ENCODE data around the gene CFL1. TPM values are rescaled to one million over a fixed set of nuclear protein-coding genes. Genes with fewer than 3 reads are reported as not detected.

Gene CFL1
- total RNA-seq, result 802 and 1,540 TPM in 2 replicates

DNA sequence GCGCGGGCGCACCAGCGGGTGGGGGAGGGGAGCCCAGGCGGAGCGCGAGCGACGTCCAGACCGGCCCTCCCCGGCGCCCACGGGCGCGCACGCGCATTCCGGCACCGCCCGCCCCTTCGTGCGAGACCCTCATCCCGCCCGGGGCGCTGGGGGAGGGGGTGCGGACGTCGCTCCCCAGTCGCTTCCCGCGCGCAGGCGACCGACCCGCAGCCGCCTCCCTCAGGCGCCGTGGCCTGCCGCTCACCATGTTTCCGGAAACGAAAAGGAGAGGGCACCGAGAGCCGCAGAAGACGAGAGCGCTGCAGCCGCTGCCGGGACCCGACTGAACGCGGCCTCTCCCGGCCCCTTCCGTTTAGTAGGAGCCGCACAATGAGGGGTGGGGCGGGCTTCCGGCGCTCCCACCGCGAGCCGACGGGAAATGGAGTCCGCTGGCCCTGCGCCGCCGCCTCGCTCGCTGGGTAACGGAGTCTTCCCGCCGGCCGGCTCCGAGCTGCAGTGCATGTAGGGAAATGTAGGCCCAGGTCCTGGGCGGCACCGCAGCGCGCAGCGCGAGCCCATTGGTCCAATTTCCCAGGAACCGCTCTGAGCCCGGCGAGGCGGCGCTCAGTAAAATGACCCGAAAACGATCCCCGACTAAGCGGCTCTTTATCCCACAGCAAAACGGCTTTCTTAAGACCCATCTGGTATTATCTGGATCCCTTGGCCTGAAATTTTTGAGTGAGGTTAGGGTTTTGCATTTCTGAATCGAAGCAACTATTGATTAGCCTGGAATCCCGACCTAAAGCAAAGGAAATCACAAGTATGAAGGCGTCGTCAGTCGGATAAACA lies at the start of gene CFL1:
Gene CFL1 (minus strand): TSS at position 328 of the 828 bp plus-strand sequence. CDS start 81 bp downstream, at position 247.

DNA sequence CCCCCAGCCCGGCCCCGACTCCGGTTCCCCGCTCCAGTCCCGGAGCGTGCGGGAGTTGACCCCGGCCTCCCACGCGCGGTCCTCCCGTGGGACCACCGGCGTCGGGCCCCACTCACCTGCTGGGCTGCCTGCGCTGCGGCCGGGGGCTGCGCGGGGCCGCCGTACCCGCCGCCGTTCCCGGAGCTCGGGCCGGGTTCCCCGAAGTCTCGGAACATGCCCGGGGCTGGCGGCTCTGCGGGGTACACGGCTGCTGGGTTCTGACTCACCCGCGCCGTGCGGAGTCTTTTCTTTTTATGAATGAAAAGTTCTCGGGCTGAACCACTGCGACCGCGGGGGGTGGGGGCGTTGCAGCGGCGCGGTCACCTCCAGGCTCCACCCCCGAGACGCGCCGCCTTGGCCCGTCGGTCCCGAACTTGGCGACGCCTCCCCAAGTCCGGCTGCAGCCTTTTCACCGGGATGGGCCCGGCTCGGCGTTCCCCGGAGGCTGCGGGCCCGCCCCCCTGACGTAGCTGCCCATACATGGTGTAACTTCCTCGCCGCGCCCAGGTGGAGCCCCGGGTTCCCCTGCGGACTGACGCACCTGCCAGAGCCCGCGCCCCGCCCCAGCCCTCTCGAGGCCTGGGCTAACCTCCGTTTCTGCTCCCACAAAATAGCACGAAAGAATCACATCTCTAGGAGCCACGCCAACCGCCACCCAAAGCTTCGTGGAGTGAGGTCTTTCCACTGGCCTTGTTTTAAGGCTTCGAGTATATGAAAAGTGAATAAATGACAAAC lies 42.3 kb upstream of the CFL1 start, which contains the start of gene FOSL1:
Gene FOSL1 (minus strand): TSS at position 264 of the 774 bp plus-strand sequence. CDS start 49 bp downstream, at position 215.

GRCh38 chr11:65890324-65891218 lies 32.6 kb upstream of the CFL1 start, which contains the start of gene CCDC85B:
CCDC85B (plus strand) TSS chr11:65890673; CDS start chr11:65890784, 111 bp downstream.

GRCh38 chr11:65888163-65888814 lies 30.3 kb upstream of the CFL1 start, which contains the start of gene FIBP:
FIBP (minus strand) TSS chr11:65888471; CDS start chr11:65888418, 53 bp downstream.

GRCh38 chr11:65879617-65880016 lies 21.6 kb upstream of the CFL1 start, which contains the start of gene CTSW:
CTSW (plus strand) TSS chr11:65879837; CDS start chr11:65879855, 18 bp downstream.

GRCh38 chr11:65872586-65873317 lies 14.8 kb upstream of the CFL1 start, which contains the start of gene EFEMP2:
EFEMP2 (minus strand) TSS chr11:65872800; CDS start chr11:65872354, 446 bp downstream.

GRCh38 chr11:65860278-65861164 lies 2.5 kb upstream of the CFL1 start, which contains the start of gene MUS81:
MUS81 (plus strand) TSS chr11:65860433; CDS start chr11:65860754, 321 bp downstream.

DNA sequence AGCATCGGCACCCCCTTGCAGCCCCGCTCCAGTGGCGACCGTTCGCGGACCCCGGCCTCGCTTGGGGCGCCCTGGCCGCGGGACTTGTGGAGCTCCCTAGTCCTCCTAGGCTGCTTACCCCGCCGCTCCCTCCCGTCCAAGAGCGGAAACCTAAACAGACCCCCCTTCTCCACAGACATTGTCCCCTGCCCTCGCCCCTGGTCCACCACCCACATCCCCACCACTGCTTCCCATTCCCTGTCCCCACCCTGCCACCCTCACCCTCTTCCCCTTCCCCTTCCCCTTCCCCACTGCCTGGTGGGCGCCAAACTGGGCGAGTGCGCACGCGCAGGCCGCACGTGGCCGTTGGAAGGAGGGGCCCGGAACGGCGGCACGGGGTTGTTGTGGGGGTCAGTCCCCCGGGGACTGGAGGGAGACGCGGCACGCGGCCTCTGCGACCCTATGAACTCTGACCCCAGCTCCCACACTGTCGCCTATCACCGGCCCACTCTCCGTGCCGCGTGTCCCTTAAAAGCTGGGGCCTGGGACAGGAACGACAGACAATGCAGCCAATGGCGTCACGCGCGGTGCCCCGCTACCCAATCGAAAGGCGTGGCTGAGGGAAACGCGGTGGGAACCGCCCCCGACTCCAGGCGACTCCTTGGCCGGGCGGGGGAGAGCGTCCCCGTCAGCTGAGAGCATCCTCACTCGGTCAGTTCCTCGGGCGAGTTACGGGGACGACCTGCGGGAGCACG lies 24.5 kb downstream of the CFL1 start, which contains the start of gene SNX32:
Gene SNX32 (plus strand): TSS at position 667 of the 734 bp plus-strand sequence. CDS start 103 bp downstream, outside the sequence.

Other genes starting within 250 kb of the CFL1 start
- 16.3 and 33.3 TPM in 2 replicates for gene MAP3K11, start 244.0 kb downstream of the CFL1 start, total RNA-seq
- 17.2 and 35.6 TPM in 2 replicates for gene PCNX3, start 242.4 kb downstream of the CFL1 start, total RNA-seq
- 17.2 and 37.5 TPM in 2 replicates for gene SIPA1, start 220.1 kb downstream of the CFL1 start, total RNA-seq
- 18.1 and 22.8 TPM in 2 replicates for gene RELA, start 195.3 kb downstream of the CFL1 start, total RNA-seq
- gene KAT5, start 145.9 kb downstream of the CFL1 start, total RNA-seq, result 28.3 and 33.3 TPM in 2 replicates
- 17.3 and 52.9 TPM in 2 replicates for gene RNASEH2C, start 137.4 kb downstream of the CFL1 start, total RNA-seq
- gene AP5B1, start 77.2 kb downstream of the CFL1 start, total RNA-seq, result 8.3 and 11.2 TPM in 2 replicates
- gene OVOL1, start 71.1 kb downstream of the CFL1 start, total RNA-seq, result not detected in 2 replicates
- 0.92 and 1.8 TPM in 2 replicates for gene SNX32, start 24.2 kb downstream of the CFL1 start, total RNA-seq
- gene MUS81, start 2.3 kb upstream of the CFL1 start, total RNA-seq, result 42.3 and 44.8 TPM in 2 replicates
- 90.3 and 91.1 TPM in 2 replicates for gene EFEMP2, start 14.6 kb upstream of the CFL1 start, total RNA-seq
- not detected in 2 replicates for gene CTSW, start 21.7 kb upstream of the CFL1 start, total RNA-seq
- 144 and 150 TPM in 2 replicates for gene FIBP, start 30.3 kb upstream of the CFL1 start, total RNA-seq
- gene CCDC85B, start 32.5 kb upstream of the CFL1 start, total RNA-seq, result 34.0 and 44.2 TPM in 2 replicates
- gene FOSL1, start 42.2 kb upstream of the CFL1 start, total RNA-seq, result 6.2 and 31.1 TPM in 2 replicates
- gene C11orf68, start 60.9 kb upstream of the CFL1 start, total RNA-seq, result 21.1 and 28.4 TPM in 2 replicates
- 124 and 149 TPM in 2 replicates for gene DRAP1, start 61.2 kb upstream of the CFL1 start, total RNA-seq
- gene TSGA10IP, start 87.3 kb upstream of the CFL1 start, total RNA-seq, result not detected in 2 replicates
- gene SART1, start 103.6 kb upstream of the CFL1 start, total RNA-seq, result 34.1 and 39.3 TPM in 2 replicates
- gene EIF1AD, start 144.0 kb upstream of the CFL1 start, total RNA-seq, result 33.3 and 46.9 TPM in 2 replicates
- 8.3 and 15.7 TPM in 2 replicates for gene BANF1, start 144.3 kb upstream of the CFL1 start, total RNA-seq
- 0.51 TPM in 1 of 2 replicates, not detected in the other for gene CST6, start 153.8 kb upstream of the CFL1 start, total RNA-seq
- gene CATSPER1, start 168.3 kb upstream of the CFL1 start, total RNA-seq, result not detected in 2 replicates
- gene GAL3ST3, start 191.0 kb upstream of the CFL1 start, total RNA-seq, result 0.23 TPM in 1 of 2 replicates, not detected in the other
- gene SF3B2, start 194.2 kb upstream of the CFL1 start, total RNA-seq, result 113 and 163 TPM in 2 replicates
- gene PACS1, start 212.1 kb upstream of the CFL1 start, total RNA-seq, result 77.5 and 125 TPM in 2 replicates

Data from smooth muscle cell of the umbilical artery (primary cell).